Measurements from ENCODE around the gene HCFC1. TPM values are rescaled to one million over a fixed set of nuclear protein-coding genes. Genes with fewer than 3 reads are reported as not detected.

The HCFC1 gene
- total and polyA plus RNA-seq, 9 of the 15 experiments (the other 6 are each of a cell fraction or from before 2014, with no cell fraction given) = 2.8 to 133 (median 17.1) TPM

- in situ Hi-C loops (cut with MboI) (no loop called here), intact Hi-C loops (cut with micrococcal nuclease) (loop anchor here (1.0 kb wide), 1 partner anchor 23 kb away; no protein-coding TSS in a partner anchor)
- H3K79me2 ChIP-seq (ENCODE audit: control insufficient read depth, insufficient read depth, low read length) = peaks cover 47% of the 10 kb centered on the region
- ATAC-seq = peak; percentile 6; the same call in 2 of the 3 replicates
- H3K9me1 ChIP-seq (ENCODE audit: control insufficient read depth, insufficient read depth, low read length) = no peaks in the 10 kb centered on the region
- BruUV-seq (replicated peaks) = no TSS peak
- no peaks in the 10 kb centered on the region for H3K9me3 ChIP-seq (replicated peaks; ENCODE audit: control insufficient read depth, insufficient read depth, low read depth, low read length)
- no peak overlapping the region; the same call in 1 of the 2 replicates for H3K4me3 ChIP-seq
- no peaks in the 10 kb centered on the region for H3K27me3 ChIP-seq (ENCODE audit: control insufficient read depth in 2 of 2, insufficient read depth in 2 of 2, low read length in 2 of 2)
- 13% methylated on average over 13 of the region's 14 CpGs for WGBS (ENCODE audit: insufficient coverage, low coverage, missing lambda C conversion rate)
- peak overlapping the region; percentile 98; the same call in 2 of the 3 replicates for H3K27ac ChIP-seq (ENCODE audit: extremely low read depth, low read depth, low read length)
- peak overlapping the region; percentile 54; the same call in 1 of the 2 replicates for H2AFZ ChIP-seq (ENCODE audit: low read depth, low read length)
- DNase-seq (ENCODE audit: extremely low read depth in 1 of 4, low spot score in 3 of 4) = peak in 2 of 4 experiments; percentile 41 to 72
- peak overlapping the region; percentile 97 for H3K4me2 ChIP-seq (ENCODE audit: insufficient read depth, low read length)
- H3K9ac ChIP-seq (ENCODE audit: insufficient read depth in 1 of 2, low read depth in 2 of 2, low read length in 2 of 2) = peak overlapping the region; percentile 93 to 96
- H3K36me3 ChIP-seq (ENCODE audit: control insufficient read depth, insufficient read depth, low read length) = peaks cover 17% of the 10 kb centered on the region; the same call in 2 of the 3 replicates
- H3K4me1 ChIP-seq (replicated peaks in 1 of 2; ENCODE audit: control insufficient read depth in 2 of 2, insufficient read depth in 2 of 2, low read length in 2 of 2) = peaks cover 22 to 58% of the 10 kb centered on the region in 2 experiments; a peak in 4 of 5 replicates
- FAIRE-seq = peak; percentile 55
- CTCF ChIA-PET (ENCODE audit: low intra/inter-chr PET ratio) = interaction anchor here (1.3 kb wide), 1 partner anchor 23 kb away, joined by 3 read pairs; no protein-coding TSS in a partner anchor
- POLR2A ChIA-PET = interaction anchor here (0.5 to 2.1 kb wide), 9 partner anchors 11 to 130 kb away, joined by 3 to 7 read pairs (median 4); partner anchors contain the start of genes IDH3G, RENBP and SSR4
- no peaks in the 10 kb centered on the region for H4K20me1 ChIP-seq (replicated peaks; ENCODE audit: control insufficient read depth, insufficient read depth, low read length)
- TF ChIP-seq HMG20A (CRISPR knock-in tag; conservative IDR thresholded peaks at IDR 0.05) (no peak), E2F6 (IDR thresholded peaks at IDR 0.05; ENCODE audit: borderline replicate concordance in 1 of 2, extremely low read depth in 1 of 2, insufficient read depth in 1 of 2, insufficient read length in 1 of 2, low read depth in 1 of 2, low read length in 1 of 2, poor library complexity in 1 of 2, severe bottlenecking in 1 of 2) (no peak), TOE1 (IDR thresholded peaks at IDR 0.05; ENCODE audit: borderline replicate concordance) (no peak), TOE1 (CRISPR knock-in tag; IDR thresholded peaks at IDR 0.05; ENCODE audit: borderline replicate concordance, low read depth) (no peak), GABPB1 (CRISPR knock-in tag; IDR thresholded peaks at IDR 0.05) (0 out of 2 replicates have a peak, but pooled peaks have one; percentile 25), SREBF1 (IDR thresholded peaks at IDR 0.05; ENCODE audit: borderline replicate concordance, low read depth, low read length) (no peak), SMARCB1 (IDR thresholded peaks at IDR 0.05; ENCODE audit: insufficient read length, low read depth) (no peak), ZBTB26 (CRISPR knock-in tag; IDR thresholded peaks at IDR 0.05) (no peak), MXI1 (IDR thresholded peaks at IDR 0.05; ENCODE audit: low read depth, low read length) (no peak), GATAD2B (IDR thresholded peaks at IDR 0.05; ENCODE audit: borderline replicate concordance) (no peak), TAF9B (IDR thresholded peaks at IDR 0.05; ENCODE audit: partially characterized antibody) (no peak), SIX5 (IDR thresholded peaks at IDR 0.05; ENCODE audit: borderline replicate concordance in 1 of 2, insufficient read depth in 1 of 2, low read depth in 1 of 2, low read length in 2 of 2) (no peak), SMC3 (conservative IDR thresholded peaks at IDR 0.05; ENCODE audit: insufficient read depth, low read depth, low read length) (0 out of 2 replicates have a peak, but pooled peaks have one; percentile 32), TRIM24 (IDR thresholded peaks at IDR 0.05) (no peak), SIN3B (IDR thresholded peaks at IDR 0.05; ENCODE audit: low read depth) (no peak), RBM17 (IDR thresholded peaks at IDR 0.05; ENCODE audit: borderline replicate concordance, low read depth, low read length) (no peak), THRA (IDR thresholded peaks at IDR 0.05) (no peak)
These were observed 47.3 kb downstream of the HCFC1 start for GRCh38 chrX:153924149-153924861.
